Endometrium (tissue), 2 donors: Measurements from ENCODE around the gene C2CD2.

ENCODE experiments used
- FAIRE-seq: peaks from 2 replicates; lab custom pipeline; 2012; peaks lifted over from hg19 to GRCh38; lab: Jason Lieb, UNC
- donor health status: control.
- donor health status: control.

Gene C2CD2

GRCh38 chr21:41865002-41865777 is 88.6 kb downstream of the C2CD2 start:
- FAIRE-seq, result no peak

- FAIRE-seq, result no peak
Measured at GRCh38 chr21:41864311-41865001, 89.4 kb downstream of the C2CD2 start.

- no peak for FAIRE-seq
Measured at GRCh38 chr21:41863439-41863740, 90.4 kb downstream of the C2CD2 start.

GRCh38 chr21:41861987-41862386 is 91.8 kb downstream of the C2CD2 start:
- FAIRE-seq, result no peak

DNA sequence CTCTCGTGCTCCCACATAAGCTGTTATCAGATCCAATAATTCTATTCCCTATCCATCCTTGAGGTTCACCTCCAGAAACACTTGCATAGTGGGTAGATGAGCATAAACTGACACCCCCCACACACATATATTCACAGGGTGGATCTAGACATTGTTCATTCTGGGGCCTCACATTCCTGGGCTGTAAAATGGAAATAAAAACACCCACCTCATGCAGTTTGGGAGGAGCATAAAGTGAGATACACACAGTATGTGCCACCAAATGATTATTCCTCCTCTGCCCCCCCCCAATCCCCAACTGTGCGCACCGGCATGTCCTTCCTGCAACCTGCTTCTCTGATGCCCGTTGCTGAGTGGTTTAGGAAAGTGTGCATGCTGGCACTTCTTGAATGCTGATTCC is 92.6 kb downstream of the C2CD2 start:
- no peak for FAIRE-seq

DNA sequence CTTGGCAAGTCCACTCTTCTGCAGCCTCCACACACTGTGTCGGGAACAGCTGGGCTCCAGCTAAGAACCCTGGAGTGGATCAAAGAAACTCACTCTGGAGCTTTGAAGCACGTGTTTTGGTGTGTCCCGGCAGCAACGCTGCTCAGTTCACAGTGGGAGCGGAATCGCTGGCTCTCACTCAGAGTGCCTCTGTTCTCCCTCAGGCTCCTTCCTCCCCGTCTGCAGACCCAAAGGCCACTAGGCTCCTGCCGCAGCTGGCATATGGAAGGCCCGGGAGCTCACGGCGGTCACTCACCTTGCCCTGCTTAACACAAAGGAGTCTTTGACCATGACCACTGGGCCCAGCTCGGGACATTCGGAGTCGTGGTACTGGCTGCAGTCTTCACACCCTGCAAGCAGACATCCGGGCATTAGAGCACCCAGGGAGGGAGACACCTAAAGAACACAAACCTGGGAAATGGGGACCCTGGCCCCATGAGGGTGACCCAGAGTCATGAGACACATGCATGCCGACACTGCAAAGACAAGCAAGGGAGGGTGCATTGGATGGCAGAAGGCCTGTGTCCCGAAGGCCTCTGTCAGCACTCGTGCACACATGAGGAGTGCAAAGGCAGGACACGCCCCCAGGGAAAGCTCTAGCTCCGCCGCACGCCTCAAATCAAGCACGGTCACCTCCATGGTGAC is 94.4 kb downstream of the C2CD2 start:
- no peak for FAIRE-seq

- no peak for FAIRE-seq
Measured at GRCh38 chr21:41858466-41859296, 95.1 kb downstream of the C2CD2 start.

DNA sequence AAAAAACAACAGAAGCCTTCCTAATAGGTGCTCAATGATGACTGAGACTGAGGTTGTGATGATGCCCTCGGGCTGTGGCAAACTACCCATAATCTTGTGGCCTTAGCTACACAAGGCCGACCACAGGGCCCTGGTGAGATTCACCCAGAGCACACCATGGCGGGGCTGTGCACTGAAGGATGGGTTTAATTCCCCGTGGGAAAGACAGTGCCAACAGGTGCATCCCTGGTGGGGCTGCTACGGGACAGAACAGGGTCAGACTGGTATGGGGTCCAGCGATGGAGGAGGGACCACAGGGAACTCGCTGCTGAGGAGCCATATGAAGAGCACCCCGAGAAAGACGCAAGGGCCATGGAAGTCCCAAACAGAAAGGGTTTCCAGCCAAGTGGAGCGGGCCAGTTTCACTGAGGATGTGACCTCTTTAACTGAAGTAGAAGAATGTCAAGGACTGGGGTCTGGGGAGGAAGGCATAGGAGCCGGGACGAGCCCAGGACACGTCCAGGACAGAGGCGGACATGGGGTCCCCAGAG is 96.0 kb downstream of the C2CD2 start:
- no peak for FAIRE-seq

- FAIRE-seq, result no peak
Measured at GRCh38 chr21:41856572-41856971, 97.2 kb downstream of the C2CD2 start.

- FAIRE-seq, result no peak
Measured at GRCh38 chr21:41854426-41854995, 99.3 kb downstream of the C2CD2 start.

DNA sequence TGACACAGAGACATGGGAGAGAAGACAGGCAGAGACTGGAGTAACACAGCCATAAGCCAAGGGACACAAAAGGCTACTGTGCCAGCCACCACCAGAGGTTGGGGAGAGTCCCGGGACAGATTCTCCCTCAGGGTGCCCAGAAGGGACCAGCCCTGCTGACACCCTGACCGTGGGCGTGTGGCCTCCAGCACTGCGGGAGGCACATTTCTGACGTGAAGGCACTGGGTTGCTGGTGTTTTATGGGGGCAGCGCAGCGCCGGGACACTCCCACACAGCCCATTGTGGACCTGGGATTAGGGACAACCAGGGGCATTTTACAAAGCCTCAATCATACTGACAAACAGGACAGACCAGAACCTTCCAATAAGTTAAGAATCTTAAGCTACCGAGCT is 100.9 kb downstream of the C2CD2 start:
- FAIRE-seq, result no peak

DNA sequence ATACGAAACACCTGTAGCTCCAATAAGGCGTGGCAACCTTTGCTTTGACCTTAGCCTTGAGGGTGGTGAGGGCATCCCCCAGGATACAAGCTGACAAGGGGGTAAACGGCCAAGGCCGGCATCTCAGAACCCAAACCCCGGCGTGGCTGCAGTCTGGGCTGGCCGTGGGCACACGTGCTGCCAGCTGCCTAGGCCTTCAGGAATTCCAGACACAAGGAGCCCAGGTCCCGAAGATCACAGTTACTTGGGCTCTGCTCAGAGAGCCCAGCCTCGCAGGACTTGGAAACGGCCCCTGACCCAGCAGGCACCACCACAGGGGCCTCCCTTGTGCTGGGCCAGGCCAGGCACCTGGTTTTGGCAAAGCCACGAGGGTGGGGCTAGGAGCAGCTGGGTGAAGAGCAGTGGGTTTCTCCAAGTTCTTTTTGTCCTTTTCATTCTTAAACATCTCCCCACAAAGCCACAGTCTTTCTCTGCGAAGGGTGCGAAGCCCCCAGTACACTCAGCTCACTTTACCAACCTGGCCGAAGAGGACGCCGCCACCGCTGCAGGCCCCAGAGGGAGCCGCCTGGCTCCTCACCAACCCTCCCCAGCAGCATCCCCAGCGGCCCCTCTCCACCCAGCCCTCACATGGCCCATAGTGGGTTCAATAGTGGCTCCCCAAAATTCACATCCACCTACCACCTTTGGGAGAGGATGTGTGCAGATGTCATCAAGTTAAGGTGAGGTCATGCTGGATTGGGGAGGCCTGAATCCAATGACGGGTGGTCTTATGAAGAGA is 101.5 kb downstream of the C2CD2 start:
- no peak for FAIRE-seq

DNA sequence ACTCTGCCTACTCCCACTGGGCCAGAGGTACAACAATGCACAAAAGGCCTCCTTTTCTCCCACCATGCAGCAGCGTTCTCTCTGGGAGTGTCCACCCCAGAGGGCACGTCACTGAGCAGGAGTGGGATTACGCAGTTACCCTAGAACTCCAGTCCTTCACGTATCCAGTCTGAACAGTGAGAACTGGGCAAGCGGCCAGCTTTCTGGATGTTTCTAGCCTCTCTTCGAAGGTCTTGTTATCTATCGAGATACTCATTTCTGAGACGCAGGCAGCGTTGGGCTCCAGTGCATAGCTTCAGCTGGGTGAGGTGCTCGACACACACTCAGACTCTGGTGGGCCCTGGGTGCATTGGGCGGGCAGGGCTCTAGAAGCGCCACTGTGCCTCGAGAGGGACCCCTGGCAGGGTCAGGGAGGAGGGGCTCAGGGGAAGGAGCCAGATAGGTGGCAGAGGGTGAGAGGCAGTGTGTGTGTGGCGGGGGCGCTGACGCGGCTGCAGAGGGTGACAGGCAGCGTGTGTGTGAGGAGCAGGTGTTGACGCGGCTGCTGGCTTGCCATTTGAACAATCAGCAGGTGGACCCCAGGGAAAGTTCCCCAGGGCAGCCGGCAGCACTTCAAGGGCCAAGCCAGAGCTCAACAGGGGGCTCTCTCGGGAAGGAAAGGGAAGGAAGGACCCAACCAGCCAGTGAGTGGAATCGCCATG is 102.6 kb downstream of the C2CD2 start:
- FAIRE-seq, result no peak

- FAIRE-seq, result no peak
Measured at GRCh38 chr21:41850085-41850484, 103.7 kb downstream of the C2CD2 start.

DNA sequence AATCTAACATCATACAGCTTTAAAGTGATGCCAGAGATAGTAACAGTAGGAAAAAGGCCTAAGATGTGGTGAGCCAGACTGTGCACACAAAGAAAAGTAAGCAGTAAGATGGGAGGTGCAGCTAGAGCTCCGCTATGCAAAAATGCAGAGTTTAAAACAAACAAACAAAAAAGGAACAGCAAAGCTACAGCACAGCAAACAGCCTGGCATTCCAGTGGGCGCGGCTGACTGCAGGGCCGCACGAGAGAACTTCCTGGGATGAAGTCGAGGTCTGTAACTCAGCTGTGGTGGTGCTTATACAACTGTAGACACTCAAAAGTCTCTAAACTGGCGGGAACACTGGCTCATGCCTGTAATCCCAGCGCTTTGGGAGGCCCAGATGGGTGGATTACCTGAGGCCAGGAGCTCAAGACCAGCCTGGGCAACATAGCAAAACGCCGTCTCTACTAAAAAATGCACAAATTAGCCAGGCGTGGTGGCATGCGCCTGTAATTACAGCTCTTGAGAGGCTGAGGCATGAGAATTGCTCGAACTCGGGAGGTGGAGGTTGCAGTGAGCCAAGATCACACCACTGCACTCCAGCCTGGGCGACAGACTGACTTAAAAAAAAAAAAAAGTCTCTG is 104.7 kb downstream of the C2CD2 start:
- FAIRE-seq, result no peak

GRCh38 chr21:41848533-41848932 is 105.3 kb downstream of the C2CD2 start:
- FAIRE-seq, result no peak

DNA sequence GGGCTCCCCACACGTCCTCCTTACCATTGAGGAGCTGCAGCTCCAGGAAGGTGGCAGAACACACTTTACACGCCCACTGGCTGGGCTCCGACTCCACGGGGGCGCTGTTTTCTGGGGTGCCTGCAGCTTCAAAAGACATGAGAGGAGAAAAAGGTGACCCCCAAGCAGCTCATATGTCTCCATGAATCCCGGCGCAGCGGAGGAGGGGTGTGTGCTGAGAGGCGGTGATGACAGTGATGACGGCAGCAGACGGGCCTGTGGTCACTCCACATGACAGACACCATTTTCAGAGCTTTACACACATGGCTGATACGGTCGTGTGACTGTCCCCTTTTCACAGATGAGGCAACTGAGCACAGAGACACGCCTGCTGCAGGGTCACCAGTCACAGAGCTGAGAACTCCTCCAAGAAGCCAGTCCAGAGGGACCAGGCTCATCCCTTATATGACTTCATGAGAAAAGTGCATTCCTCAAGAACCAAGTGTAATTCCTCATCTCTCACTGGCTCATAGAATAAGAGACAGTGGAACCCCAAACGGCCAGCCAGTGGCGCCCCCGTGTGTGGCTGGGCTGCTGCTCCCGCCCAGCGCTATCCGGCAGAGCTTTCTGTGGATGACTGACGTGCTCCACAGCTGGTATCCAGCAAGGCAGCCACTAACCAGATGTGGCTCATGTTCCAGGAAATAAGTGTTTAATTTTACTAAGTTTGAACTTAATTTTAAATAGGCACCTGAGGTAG is 106.6 kb downstream of the C2CD2 start:
- FAIRE-seq, result no peak

DNA sequence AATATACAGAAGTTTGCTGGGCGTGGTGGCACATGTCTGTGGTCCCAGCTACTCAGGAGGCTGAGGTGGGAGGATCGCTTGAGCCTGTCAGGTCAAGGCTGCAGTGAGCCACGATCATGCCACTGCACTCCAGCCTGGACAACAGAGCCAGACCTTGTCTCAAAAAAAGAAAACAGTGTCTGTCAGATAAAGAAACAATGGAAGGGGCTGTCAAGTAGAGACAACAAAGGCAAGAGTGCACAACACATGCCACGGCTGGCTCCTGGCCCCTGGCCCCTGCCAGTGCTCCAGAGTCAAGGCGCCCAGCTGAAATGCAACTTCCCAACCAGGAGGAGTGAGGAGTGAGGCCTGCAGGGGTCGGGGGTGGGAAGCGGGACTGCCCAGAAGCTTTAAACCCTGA is 107.3 kb downstream of the C2CD2 start:
- no peak for FAIRE-seq

GRCh38 chr21:41846033-41846317 is 107.8 kb downstream of the C2CD2 start:
- FAIRE-seq, result no peak
